Fibroblast of lung (primary cell): ENCODE data around the gene FOXD4L6. TPM values are rescaled to one million over a fixed set of nuclear protein-coding genes. Genes with fewer than 3 reads are reported as not detected.
"Not testable (repeated sequence)": the region's sequence is repeated elsewhere in the genome, so short reads cannot be mapped to it uniquely, and the experiment has no call there.

ENCODE experiments used
- DNase-seq, 2 donors: peaks; one replicate each; pipeline versions ENCODE4 v3.0.0 to v3.0.0-alpha.2; 2010; ENCODE audit warnings: low read depth in 2 of 2
- H2AFZ ChIP-seq: 2 replicates; pipeline ENCODE4 v1.5.1; 2012; ENCODE audit warnings: low read length, control low read depth, inconsistent platforms
- H3K27ac ChIP-seq: 2 replicates; pipeline ENCODE4 v1.5.1; 2011; ENCODE audit warnings: low read length, control low read depth; ENCODE audit not compliant: insufficient read depth
- H3K27me3 ChIP-seq: 2 replicates; pipeline ENCODE4 v1.5.1; 2011; ENCODE audit warnings: mild to moderate bottlenecking, low read length; ENCODE audit not compliant: control insufficient read depth, insufficient read depth
- H3K36me3 ChIP-seq: 2 replicates; pipeline ENCODE4 v1.5.1; 2011; ENCODE audit warnings: low read length; ENCODE audit not compliant: control insufficient read depth, insufficient read depth
- H3K4me1 ChIP-seq: 2 replicates; pipeline ENCODE4 v1.5.1; 2011; ENCODE audit warnings: low read length; ENCODE audit not compliant: control insufficient read depth, insufficient read depth; ENCODE audit errors: extremely low read depth
- H3K4me2 ChIP-seq: 2 replicates; pipeline ENCODE4 v1.5.1; 2011; ENCODE audit warnings: low read length, control low read depth; ENCODE audit not compliant: insufficient read depth; ENCODE audit errors: extremely low read depth
- H3K4me3 ChIP-seq, 4 experiments: fragments of 200-600 bp in 1 of 4; sonication (generic) in 1 of 4; replicated peaks in 1 of 4; 2 replicates each; pipeline ENCODE4 v1.5.1; 2011 to 2016; ENCODE audit warnings: low read length in 4 of 4, low read depth in 3 of 4, mild to moderate bottlenecking in 3 of 4, control low read depth in 2 of 4, inconsistent platforms in 1 of 4, mixed read lengths in 1 of 4; ENCODE audit not compliant: insufficient read depth in 1 of 4; ENCODE audit errors: control extremely low read depth in 1 of 4
- H3K79me2 ChIP-seq: 2 replicates; pipeline ENCODE4 v1.5.1; 2012; ENCODE audit warnings: mild to moderate bottlenecking, low read length, inconsistent platforms; ENCODE audit not compliant: control insufficient read depth, insufficient read depth
- H3K9ac ChIP-seq: 2 replicates; pipeline ENCODE4 v1.5.1; 2011; ENCODE audit warnings: mild to moderate bottlenecking, low read length, control low read depth; ENCODE audit not compliant: insufficient read depth
- H3K9me3 ChIP-seq: 2 replicates; pipeline ENCODE4 v1.5.1; 2012; ENCODE audit warnings: low read depth, low read length; ENCODE audit not compliant: control insufficient read depth, insufficient read depth
- H4K20me1 ChIP-seq: 2 replicates; pipeline ENCODE4 v1.5.1; 2011; ENCODE audit warnings: low read length; ENCODE audit not compliant: control insufficient read depth, insufficient read depth; ENCODE audit errors: extremely low read depth
- polyA plus RNA-seq, 2 donors: library from polyadenylated mRNA; depleted of rRNA in 1 of 2; stranded (reverse) in 1 of 2; unstranded in 1 of 2; fragments of >200 nt; gene quantifications; 2 replicates each; pipeline ENCODE4 v1.2.1, GENCODE V29; 2011 to 2012; ENCODE audit warnings: missing spikeins in 1 of 2
- total RNA-seq: library from RNA; depleted of rRNA; stranded (reverse); fragments of >200 nt; gene quantifications from 2 replicates; pipeline ENCODE4 v1.2.1, GENCODE V29; 2014

FOXD4L6 gene
- total and polyA plus RNA-seq, 2 donors (not counting 1 experiment from before 2014, with no cell fraction given): not detected

DNA sequence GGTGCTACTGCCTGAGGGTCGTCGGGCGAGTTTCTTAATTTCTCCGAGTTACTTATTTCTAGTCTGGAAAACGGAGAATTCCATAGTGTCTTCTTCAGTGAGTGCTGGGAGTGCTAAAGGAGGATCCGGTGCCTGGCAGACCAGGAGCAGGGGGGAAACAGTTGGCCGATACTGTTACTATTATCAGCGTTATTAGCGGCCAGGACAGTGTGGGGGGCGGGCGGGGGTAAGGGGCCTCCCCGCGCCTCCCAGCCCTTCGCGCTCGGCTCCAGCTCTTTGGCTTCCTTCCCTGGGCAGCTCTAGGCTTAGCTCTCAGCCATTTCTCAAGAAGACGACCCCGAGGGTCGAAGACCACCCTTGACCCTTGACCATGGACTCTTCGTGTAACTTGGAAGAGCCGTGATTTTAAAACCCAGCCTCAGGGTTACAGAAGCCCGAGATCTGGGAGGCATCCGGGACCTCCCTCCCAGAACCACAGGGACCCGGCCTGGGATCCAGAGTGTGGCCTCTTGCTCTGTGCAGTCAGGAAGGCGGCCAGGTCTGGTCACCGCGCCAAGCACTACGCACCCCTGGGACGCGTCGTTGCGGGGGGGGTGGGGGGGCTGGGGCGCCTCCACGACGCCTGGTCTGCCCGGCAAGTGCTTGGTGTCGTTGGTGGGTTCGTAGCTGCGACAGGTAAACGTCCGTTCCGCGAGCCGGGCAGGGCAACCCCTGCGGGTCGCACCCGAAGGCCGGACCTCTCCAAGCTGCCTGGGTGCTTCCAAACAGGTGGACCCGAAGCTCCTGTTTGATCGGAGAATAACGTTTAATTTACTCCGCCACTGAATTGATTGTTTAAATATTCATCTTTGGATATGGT lies 4.0 kb downstream of the FOXD4L6 start:
- not testable (repeated sequence) for H3K27ac ChIP-seq, H3K9me3 ChIP-seq, H3K79me2 ChIP-seq, H3K9ac ChIP-seq, H3K36me3 ChIP-seq, H2AFZ ChIP-seq, H3K4me2 ChIP-seq, H3K27me3 ChIP-seq, H3K4me1 ChIP-seq, H3K4me3 ChIP-seq, DNase-seq, H4K20me1 ChIP-seq

DNA sequence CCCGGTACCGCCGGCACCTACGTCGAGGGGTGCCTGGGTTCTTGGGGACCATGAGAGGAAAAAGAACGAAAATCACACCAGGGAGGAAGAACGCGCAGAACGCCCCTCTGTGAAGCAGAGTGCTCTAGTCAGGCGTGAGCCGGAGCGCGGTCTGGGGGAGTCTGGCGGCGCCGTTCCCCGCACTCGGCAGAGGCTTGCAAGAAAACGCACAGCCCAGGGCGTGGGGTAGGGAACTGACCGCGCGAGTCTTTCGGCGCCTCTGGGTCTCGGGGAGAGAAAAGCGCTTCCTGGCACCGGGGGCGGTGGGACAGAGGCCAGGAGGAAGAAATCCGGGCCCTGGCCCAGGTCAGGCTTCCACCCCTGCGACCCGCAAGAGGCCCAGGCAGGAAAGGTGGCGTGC lies 4.7 kb downstream of the FOXD4L6 start:
- not testable (repeated sequence) for H3K79me2 ChIP-seq, H3K27ac ChIP-seq, H2AFZ ChIP-seq, H3K4me3 ChIP-seq, H4K20me1 ChIP-seq, H3K27me3 ChIP-seq, H3K9ac ChIP-seq, H3K4me1 ChIP-seq, DNase-seq, H3K4me2 ChIP-seq, H3K36me3 ChIP-seq, H3K9me3 ChIP-seq

DNA sequence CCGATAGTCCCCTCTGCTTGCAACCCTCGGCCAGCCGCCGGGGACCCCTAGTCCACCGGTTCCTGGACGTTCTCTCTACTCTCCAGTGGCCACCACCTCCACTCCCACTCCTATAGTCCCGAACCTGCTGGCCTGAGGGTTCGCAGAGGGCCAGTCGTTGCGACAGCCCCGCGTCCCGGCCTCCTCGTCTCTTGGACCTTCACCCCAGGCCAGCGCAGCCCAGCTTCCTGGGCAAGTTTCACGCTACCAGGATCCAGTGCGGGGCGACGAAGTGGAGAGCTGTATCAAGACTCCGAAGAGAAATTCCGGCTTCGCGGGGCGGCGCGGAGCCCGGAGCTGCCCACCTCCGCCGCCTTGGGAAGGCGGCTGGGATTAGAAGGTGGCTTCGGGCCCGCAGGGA lies 5.1 kb downstream of the FOXD4L6 start:
- H3K4me2 ChIP-seq, H2AFZ ChIP-seq, DNase-seq, H3K4me1 ChIP-seq, H3K9me3 ChIP-seq, H3K36me3 ChIP-seq, H3K4me3 ChIP-seq, H3K79me2 ChIP-seq, H3K9ac ChIP-seq, H3K27ac ChIP-seq, H3K27me3 ChIP-seq, H4K20me1 ChIP-seq: not testable (repeated sequence)

DNA sequence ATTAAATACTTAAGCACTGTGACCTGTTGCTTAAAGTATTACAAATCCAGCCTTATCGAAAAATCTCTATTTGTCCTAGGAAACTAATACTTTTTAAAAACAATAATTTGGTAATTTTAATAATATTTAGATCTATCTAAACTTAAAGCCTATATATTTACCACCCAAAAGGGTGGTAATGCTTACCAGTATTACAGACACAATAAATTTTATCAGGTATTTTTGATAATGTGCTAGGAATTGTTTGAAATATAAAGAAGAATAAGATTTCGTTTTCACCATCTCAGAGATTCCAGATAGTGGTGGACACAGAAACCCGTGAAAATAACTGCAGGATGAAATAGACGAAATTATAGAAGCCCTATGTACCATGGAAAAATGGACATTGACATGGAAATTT lies 7.8 kb downstream of the FOXD4L6 start:
- H3K27ac ChIP-seq, H3K4me1 ChIP-seq, H3K4me3 ChIP-seq, H3K79me2 ChIP-seq, H3K9me3 ChIP-seq, DNase-seq, H3K4me2 ChIP-seq, H3K27me3 ChIP-seq, H3K36me3 ChIP-seq, H2AFZ ChIP-seq, H3K9ac ChIP-seq, H4K20me1 ChIP-seq: not testable (repeated sequence)

DNA sequence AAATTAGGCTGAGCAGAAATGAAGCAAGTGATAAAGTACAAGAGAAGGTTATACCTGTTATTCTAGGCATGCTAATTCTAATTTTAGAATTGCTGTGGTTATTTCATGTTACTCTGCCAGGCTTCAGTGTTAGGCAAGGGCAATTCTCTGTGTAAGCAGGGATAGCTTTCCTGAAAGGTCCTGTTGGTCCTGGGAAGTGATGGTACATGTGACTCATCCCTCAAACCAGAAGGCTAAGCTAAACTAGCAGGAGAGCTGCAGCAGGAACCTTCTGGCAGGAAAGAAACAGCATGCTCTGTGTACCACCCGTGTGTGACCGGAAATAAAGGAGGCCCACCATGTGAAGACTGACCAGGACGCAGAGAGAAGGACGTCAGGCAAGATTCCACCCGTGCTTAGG lies 8.8 kb downstream of the FOXD4L6 start:
- H3K79me2 ChIP-seq, H3K4me1 ChIP-seq, H3K9me3 ChIP-seq, H3K27me3 ChIP-seq, H3K4me3 ChIP-seq, H3K36me3 ChIP-seq, H3K4me2 ChIP-seq, DNase-seq, H2AFZ ChIP-seq, H4K20me1 ChIP-seq, H3K9ac ChIP-seq, H3K27ac ChIP-seq: not testable (repeated sequence)

DNA sequence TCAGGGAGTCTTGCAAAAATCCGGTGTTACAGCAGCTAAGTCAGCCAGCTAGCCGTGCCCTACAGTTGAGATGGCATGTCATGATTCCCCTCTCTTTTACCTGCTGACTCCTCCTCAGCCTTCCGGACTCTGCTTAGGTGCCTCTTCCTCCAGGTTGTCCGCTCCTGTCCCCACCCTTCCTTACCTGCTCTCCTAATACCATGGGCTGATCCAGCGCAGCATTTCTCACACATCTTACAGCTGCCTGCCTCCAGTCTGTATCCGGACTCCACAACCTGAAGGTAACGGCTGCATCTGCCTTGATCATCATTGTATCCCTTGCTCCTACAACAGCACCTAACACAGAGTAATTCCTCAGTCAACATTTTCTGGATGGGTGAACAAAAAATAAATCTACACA lies 9.2 kb downstream of the FOXD4L6 start:
- not testable (repeated sequence) for H2AFZ ChIP-seq, H3K9me3 ChIP-seq, H3K4me1 ChIP-seq, H3K27ac ChIP-seq, H3K27me3 ChIP-seq, H4K20me1 ChIP-seq, H3K4me2 ChIP-seq, H3K36me3 ChIP-seq, H3K9ac ChIP-seq, H3K4me3 ChIP-seq, H3K79me2 ChIP-seq, DNase-seq

DNA sequence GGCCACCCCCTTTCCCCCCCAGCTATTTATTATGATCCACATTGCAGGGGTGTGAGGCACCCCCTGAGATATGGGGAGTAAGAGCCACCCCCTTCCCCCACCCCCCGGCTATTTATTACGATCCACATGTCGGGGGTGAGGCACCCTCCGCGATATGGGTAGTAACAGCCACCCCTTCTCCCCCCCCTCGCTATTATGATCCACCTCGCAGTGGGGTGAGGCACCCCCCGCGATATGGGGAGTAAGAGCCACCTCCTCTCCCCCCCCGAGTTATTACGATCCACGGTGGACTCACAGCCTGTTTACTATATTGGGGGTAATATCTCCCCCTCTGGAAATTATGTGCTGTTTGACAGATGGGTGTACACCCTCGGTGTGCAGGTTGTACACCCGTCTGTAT lies 15.1 kb downstream of the FOXD4L6 start:
- not testable (repeated sequence) for H4K20me1 ChIP-seq, H3K9me3 ChIP-seq, H3K27me3 ChIP-seq, H3K36me3 ChIP-seq, H2AFZ ChIP-seq, H3K4me3 ChIP-seq, H3K9ac ChIP-seq, H3K79me2 ChIP-seq, DNase-seq, H3K4me2 ChIP-seq, H3K4me1 ChIP-seq, H3K27ac ChIP-seq
